Measurements from ENCODE around the gene KCNK15.

DNA sequence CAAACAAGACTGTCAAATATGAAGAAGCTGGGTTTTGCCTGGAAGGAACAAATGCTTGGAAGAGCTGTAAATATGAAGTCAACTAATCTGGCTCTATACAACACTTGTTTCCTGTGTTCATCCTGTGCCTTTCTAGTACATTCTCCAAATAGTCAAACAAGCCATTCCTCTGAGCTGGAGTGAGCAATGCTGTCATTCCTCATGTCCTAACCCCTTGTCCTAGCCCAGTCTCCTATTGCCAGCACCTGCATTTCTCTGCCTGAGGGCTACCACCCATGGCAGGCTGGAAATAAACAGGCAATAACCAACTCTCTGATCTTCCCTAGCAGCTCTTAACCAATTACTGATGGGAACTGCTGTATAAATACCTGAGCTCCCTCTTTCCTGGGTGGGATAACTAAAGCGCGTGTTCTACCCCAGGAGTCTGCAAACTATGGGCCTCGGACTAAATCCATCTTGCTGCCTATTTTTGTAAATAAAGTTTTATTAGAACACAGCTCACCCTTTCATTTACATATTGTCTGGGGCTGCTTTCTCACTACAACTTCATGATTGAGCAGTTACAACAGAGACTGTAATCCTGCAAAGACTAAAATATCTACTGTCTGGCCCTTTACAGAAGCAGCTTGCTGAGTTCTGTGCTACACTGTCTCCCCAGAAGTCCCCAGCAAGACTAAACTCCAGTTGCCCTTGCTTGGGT, 51.2 kb downstream of the KCNK15 start:
- TF ChIP-seq, protein P1, sequence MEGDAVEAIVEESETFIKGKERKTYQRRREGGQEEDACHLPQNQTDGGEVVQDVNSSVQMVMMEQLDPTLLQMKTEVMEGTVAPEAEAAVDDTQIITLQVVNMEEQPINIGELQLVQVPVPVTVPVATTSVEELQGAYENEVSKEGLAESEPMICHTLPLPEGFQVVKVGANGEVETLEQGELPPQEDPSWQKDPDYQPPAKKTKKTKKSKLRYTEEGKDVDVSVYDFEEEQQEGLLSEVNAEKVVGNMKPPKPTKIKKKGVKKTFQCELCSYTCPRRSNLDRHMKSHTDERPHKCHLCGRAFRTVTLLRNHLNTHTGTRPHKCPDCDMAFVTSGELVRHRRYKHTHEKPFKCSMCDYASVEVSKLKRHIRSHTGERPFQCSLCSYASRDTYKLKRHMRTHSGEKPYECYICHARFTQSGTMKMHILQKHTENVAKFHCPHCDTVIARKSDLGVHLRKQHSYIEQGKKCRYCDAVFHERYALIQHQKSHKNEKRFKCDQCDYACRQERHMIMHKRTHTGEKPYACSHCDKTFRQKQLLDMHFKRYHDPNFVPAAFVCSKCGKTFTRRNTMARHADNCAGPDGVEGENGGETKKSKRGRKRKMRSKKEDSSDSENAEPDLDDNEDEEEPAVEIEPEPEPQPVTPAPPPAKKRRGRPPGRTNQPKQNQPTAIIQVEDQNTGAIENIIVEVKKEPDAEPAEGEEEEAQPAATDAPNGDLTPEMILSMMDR (IDR thresholded peaks at IDR 0.05), result no peak
- no peak for TF ChIP-seq EZH2 (IDR thresholded peaks at IDR 0.05)
- TF ChIP-seq EZH2phosphoT487 (IDR thresholded peaks at IDR 0.05), result no peak

Data from neural progenitor cell (in vitro differentiated cells).